Nephron progenitor cell (in vitro differentiated cells): ENCODE measurements around the gene KIRREL1.

Experiments used
- DNase-seq: peaks from one replicate; pipeline ENCODE4 v3.0.0; 2021
- H3K27ac Mint-ChIP-seq: 2 replicates; pipeline ENCODE4 v1.8.0; 2021; ENCODE audit warnings: mild to moderate bottlenecking, moderate library complexity, mixed read lengths
- H3K27me3 Mint-ChIP-seq: 2 replicates; pipeline ENCODE4 v1.8.0; 2021; ENCODE audit warnings: mild to moderate bottlenecking, low read depth, mixed read lengths; ENCODE audit not compliant: poor library complexity
- H3K36me3 Mint-ChIP-seq: 2 replicates; pipeline ENCODE4 v1.8.0; 2021; ENCODE audit warnings: low read depth, mixed read lengths
- H3K4me1 Mint-ChIP-seq: 2 replicates; pipeline ENCODE4 v1.8.0; 2021; ENCODE audit warnings: mixed read lengths
- H3K4me3 Mint-ChIP-seq: 2 replicates; pipeline ENCODE4 v1.8.0; 2021; ENCODE audit warnings: mild to moderate bottlenecking, moderate library complexity, mixed read lengths
- H3K9me3 Mint-ChIP-seq: 2 replicates; pipeline ENCODE4 v1.8.0; 2021; ENCODE audit warnings: mild to moderate bottlenecking, moderate library complexity, mixed read lengths
- TF ChIP-seq, protein P1 (sequence below): fragments of 200-600 bp; sonication (generic); IDR thresholded peaks from 2 replicates; pipeline ENCODE4 v1.5.0; 2021; ENCODE audit warnings: antibody characterized with exemption

KIRREL1 gene

DNA sequence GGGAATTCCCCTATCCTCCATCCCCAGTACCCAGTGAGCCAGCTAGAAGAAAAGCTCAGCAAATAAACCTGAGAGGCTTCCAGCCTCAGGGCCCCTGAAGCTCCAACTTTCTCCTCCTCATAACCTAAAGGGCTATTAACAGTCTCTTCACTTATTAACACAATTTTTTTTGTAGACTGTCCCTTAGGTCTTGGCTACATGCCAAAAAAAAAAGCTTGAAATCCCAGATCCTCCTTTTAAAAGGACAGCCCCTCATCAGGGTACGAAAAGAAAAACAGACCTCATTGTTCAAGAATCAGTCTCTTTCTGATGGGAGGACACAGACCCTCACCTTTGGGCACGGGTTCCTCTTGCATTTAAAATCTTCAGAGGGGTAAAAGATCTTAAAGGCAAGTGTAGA, 114.5 kb downstream of the KIRREL1 start:
- H3K27ac Mint-ChIP-seq = no peak overlapping the region

DNA sequence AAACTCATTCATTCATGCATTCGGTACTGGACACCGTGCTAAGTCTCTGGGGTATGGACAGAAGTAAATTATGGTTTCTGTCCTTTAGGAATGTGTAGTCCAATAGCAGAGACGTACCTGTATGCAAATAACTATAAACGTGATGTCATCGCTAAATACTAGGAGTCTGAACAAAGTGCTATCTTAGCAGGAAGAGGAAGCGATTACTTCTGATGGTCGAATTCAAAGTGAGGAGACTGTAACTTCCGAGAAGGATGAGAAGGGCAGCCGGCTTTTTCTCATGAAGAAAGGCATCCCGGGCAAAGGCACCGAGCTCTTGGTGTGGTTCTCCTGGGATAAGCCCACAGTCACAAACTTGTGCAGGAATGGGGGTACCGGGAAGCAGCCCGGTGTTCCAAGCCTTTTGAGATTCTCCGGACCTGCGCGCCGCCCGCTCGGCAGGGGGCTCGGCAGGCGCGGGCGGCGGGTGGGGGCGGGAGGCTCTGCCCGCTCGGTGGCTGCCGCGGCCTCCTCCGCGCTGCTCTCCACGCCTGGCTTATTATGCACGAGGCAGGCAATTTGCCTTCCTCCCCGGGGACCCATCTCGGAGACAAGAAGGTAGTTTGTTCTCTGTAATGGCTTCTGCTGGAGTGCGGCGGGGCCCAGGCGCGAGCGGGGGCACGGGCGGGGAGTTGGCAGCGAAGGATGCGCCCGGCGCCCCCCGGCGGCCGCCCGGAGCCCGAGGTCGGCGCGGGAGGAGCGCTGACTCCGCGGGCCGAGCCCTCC, 119.7 kb downstream of the KIRREL1 start:
- Mint-ChIP-seq H3K27ac (no peak overlapping the region), H3K9me3 (peaks cover 32% of the 10 kb centered on the region), H3K4me1 (peaks cover 42% of the 10 kb centered on the region)

More for the DNA sequence above, 114.5 kb downstream of the KIRREL1 start:
- Mint-ChIP-seq H3K27me3 (peaks cover 52% of the 10 kb centered on the region), H3K4me3 (no peak overlapping the region), H3K4me1 (peaks cover 36% of the 10 kb centered on the region), H3K9me3 (peaks cover 35% of the 10 kb centered on the region), H3K36me3 (peaks cover 23% of the 10 kb centered on the region)
- DNase-seq = no peak
- TF ChIP-seq, protein P1, sequence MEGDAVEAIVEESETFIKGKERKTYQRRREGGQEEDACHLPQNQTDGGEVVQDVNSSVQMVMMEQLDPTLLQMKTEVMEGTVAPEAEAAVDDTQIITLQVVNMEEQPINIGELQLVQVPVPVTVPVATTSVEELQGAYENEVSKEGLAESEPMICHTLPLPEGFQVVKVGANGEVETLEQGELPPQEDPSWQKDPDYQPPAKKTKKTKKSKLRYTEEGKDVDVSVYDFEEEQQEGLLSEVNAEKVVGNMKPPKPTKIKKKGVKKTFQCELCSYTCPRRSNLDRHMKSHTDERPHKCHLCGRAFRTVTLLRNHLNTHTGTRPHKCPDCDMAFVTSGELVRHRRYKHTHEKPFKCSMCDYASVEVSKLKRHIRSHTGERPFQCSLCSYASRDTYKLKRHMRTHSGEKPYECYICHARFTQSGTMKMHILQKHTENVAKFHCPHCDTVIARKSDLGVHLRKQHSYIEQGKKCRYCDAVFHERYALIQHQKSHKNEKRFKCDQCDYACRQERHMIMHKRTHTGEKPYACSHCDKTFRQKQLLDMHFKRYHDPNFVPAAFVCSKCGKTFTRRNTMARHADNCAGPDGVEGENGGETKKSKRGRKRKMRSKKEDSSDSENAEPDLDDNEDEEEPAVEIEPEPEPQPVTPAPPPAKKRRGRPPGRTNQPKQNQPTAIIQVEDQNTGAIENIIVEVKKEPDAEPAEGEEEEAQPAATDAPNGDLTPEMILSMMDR = no peak

DNA sequence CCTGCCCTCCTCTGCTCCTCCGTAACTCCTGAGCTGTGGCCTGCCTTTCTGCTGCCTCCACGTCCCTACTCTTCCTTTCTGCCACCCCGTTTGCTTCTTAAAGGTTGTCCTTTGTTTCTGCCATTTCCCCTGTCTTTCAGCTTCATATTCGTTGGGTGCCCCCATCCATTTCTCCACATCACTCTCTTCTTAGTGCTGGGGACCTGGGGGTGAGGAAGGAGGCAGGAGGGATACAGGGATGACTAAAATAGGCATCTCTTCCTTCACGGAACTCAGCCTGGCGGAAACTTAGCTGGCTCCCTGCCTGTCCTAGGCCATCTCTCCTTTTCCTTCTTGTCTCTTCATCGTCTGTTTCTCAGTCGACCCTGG, 120.3 kb downstream of the KIRREL1 start:
- Mint-ChIP-seq H3K27me3 (peaks cover 51% of the 10 kb centered on the region), H3K4me1 (peaks cover 47% of the 10 kb centered on the region), H3K36me3 (peaks cover 21% of the 10 kb centered on the region), H3K4me3 (peak overlapping the region; percentile 83), H3K9me3 (peaks cover 27% of the 10 kb centered on the region), H3K27ac (no peak overlapping the region)
- TF ChIP-seq, protein P1 = no peak
- DNase-seq = no peak

More for the DNA sequence above, 119.7 kb downstream of the KIRREL1 start:
- H3K36me3 Mint-ChIP-seq = peaks cover 23% of the 10 kb centered on the region
- H3K27me3 Mint-ChIP-seq = peaks cover 54% of the 10 kb centered on the region
- H3K4me3 Mint-ChIP-seq = peak overlapping the region; percentile 83
- peak; percentile 83 for DNase-seq
- TF ChIP-seq, protein P1 = peak; percentile 41

DNA sequence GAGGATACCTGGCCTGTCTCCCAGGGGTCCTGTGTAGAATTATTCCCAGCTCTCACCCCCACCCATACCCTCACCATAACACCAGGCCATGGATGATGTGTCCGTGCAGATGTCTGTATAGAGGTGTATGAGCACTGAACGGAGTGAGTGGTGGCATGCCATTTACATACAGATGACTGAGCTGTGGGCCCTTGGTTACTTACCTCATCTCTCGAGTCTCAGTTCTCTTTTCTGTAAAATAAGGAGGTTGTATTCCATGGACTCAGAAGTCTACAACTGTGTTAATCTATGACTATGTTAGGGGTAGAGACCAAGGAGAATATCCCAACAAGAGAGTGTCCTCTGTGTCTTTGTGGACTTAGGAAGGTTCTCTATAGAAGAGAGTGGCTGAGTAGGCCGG, 121.7 kb downstream of the KIRREL1 start:
- peaks cover 37% of the 10 kb centered on the region for H3K27me3 Mint-ChIP-seq
- H3K9me3 Mint-ChIP-seq = peaks cover 13% of the 10 kb centered on the region
- H3K27ac Mint-ChIP-seq = no peak overlapping the region
- H3K4me1 Mint-ChIP-seq = peaks cover 61% of the 10 kb centered on the region
- TF ChIP-seq, protein P1 = no peak
- H3K36me3 Mint-ChIP-seq = peaks cover 10% of the 10 kb centered on the region
- no peak for DNase-seq
- H3K4me3 Mint-ChIP-seq = peak overlapping the region; percentile 5

DNA sequence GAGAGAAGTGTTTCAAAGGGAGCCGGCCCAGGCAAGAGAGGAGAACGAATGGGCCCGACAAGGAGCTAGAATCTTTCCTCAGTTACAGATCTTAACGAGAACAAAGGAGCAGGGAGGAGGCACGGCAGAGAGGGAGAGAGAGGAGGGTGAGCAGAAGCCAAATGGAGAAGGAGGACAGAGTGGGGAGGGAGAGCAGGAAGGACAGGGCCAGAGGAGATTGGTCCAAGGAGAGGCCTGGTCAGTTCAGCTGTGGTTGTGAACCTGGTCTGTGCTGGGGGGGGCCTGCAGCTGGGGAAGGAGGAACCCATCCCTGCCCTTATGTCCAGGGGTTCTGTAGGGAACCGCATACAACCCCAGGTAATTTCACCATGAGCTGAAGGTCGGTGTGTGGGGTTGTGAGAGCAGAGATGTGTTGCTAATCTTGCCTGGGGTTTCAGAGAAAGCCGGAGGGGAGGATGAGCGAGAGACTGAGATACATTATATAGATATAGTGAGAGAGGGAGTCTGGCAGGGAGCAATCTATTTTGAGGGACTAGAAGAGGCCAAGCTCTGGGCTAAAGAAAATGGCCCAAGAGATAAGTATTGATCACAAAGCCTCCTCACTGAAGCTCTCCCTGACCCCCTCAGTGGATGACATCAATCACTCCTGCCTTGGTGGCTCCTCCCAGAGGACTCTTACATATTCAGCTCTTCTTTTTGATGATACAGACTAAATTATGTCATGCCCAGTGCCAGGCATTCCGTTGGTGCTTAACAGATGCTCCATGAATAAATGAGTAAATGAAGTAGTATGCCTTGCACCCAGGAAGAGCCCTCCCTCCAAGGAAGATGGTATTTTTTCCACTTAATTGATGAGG, 123.1 kb downstream of the KIRREL1 start:
- Mint-ChIP-seq H3K4me3 (peak overlapping the region; percentile 51), H3K36me3 (no peaks in the 10 kb centered on the region), H3K4me1 (peaks cover 75% of the 10 kb centered on the region), H3K27ac (no peak overlapping the region), H3K9me3 (no peaks in the 10 kb centered on the region), H3K27me3 (peaks cover 26% of the 10 kb centered on the region)
- TF ChIP-seq, protein P1 = no peak
- DNase-seq = no peak
